NCI-H2227 treated with DMSO at 0.1 percent for 48 hours (cell line): ENCODE measurements around the gene OR4D9.

Experiments used
- DNase-seq: peaks from one replicate; lab custom pipeline; 2025; lab: John Stamatoyannopoulos, UW

Gene OR4D9

DNA sequence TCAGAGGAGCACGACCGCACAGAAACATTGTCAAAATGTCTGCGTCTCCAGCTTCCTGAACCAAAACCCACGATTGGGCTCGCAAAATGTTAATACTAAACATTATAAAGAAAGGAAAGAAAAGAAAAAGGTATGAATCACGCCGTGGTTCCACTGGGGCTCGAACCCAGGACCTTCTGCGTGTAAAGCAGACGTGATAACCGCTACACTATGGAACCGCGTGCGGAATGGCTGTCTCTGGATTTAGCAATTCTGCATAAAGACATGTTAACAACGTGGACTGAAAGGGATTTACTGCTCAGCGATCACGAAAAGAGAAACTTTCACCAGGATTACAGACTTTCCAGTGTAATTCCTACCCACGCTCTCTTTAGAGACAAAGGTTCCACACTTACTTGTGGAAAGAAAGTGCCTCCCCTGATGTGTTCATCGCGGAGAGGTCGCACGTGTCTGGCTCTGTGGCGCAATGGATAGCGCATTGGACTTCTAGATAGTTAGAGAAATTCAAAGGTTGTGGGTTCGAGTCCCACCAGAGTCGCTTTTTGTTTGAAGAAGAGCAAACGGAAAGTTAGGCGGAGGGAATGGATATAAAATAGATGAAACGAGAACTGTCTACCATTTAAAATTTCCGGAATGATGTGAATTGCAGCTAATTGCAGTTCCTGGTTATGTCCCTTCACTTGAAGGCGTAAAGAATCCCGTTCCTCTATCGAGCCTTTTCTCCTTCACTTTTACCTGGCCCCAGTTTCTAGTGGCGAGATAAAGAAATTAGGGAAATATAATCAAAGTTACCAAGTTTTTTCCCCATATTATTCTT is 39.7 kb downstream of the OR4D9 start:
- peak; percentile 97 for DNase-seq

DNA sequence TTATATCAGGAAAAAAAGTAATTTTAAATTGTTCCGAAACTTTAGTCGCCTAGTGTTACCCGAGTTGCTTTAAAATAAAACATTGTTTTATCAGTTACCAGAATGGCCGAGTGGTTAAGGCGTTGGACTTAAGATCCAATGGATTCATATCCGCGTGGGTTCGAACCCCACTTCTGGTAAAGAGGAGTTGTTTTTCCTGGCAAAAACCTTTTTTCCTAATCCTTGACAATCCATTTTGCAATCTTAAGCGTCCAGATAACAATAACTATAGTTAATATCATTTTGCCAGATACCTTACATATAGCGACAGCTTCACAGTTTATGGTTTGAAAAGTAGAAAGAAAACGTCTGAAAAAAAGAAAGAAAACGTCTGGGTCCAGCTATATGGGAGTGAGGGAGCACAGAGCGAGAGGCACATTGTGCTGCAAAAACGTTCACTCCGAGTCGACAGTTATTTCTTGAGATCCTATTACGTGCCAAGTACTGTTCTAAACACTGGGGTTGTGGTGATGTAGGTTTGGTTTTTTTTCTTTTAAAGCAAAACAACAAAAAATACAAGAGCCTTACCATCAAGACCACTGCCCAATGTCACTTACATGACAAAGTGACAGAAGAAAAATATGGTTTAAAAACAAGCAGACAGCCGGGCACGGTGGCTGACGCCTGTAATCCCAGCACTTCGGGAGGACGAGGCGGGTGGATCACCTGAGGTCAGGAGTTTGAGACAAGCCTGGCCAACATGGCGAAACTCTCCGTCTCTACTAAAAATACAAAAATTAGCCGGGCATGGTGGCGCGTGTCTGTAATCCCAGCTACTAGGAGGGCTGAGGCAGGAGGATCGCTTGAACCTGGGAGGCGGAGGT is 40.6 kb downstream of the OR4D9 start:
- DNase-seq = peak; percentile 59

DNA sequence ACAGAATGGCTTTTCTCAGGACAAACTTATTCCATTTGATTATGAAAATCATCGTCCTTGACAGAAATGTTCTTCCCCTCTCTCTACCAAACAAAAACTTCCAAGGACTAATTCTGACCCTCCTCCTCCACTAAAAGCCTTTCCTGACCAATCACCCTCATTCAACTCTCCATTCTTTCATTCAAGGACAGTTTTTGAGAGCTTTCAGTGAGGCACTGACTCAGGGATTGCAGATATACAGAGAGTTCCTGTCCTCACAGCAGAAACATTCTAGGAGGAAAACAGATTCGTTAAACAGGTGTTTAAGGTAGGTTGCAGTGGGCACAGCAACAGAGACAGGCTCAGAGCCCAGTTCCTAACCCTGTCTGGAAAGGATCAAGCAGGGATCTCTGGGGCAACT is 41.5 kb downstream of the OR4D9 start:
- no peak for DNase-seq

DNA sequence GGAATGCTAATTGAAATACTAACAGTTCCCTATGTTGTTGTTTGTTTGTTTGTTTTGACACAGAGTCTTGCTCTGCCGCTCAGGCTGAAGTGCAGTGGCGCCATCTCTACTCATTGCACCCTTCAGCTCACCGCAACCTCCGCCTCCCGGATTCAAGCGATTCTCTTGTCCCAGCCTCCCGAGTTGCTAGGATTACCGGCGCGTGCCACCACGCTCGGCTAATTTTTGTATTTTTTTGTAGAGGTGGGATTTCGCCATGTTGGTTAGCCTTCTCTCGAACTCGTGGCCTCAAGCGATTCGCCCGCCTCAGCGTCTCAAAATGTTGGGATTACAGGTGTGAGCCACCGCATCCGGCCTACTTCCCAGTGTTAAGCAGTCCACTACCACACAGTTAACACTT is 42.0 kb downstream of the OR4D9 start:
- no peak for DNase-seq

DNA sequence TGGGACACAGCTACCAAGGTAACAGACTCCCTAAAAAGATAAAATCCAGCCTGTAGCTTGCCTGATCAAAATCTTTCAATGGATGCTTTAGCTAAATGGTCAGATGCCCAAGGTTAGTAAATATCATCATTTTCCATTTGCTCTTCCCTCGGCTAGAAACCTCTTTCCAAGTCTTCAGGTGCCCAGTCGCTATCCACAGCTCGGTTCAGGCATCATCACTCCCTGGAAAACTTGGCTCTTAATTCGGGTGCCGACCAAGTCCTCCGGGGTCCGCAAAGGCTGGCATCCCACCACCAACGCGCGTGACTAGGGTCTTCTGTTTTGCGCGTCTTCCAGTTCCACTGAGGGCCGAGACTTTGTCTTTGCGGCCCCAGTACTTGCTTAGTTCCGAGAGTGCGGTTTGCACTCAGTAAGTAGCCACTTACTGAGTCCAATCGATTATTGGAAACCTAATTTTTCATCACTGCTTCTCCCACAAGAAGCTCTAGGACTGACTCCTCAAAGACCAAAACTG is 44.3 kb downstream of the OR4D9 start:
- no peak for DNase-seq

DNA sequence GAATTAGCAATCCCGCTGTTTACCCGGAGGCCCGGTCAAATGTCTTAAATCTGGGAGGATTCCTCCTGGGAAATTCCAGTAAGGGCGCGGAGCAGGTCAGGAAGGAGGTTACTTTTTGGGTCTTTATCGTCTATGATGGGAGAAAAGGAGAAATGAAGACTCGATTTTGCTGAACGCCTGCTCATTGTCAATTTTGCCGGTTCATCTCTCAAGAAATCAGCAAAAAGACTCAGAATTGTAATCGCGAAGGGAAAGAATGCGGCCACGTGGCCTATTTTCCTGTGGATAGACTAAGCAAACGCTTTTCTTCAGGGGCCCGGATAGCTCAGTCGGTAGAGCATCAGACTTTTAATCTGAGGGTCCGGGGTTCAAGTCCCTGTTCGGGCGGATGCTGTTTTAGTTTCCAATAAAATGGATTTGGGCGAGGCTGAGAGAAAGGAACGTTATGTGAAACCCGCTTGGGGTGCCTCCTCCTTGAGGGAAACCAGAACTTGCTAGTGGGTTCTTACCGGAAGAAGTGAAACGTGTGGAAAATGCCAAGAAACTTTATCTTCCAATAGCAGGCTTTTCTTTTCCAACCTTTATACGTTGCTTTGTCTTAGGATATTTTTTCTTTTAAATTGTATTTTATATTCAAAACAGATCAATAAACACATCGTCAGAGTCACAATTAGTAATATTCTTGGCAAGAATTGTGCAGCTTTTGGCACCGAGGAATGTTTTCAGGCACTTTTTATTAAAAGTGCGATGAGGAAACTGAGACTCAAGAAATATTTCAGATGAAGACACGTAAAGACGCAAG is 45.0 kb downstream of the OR4D9 start:
- DNase-seq = peak; percentile 38

DNA sequence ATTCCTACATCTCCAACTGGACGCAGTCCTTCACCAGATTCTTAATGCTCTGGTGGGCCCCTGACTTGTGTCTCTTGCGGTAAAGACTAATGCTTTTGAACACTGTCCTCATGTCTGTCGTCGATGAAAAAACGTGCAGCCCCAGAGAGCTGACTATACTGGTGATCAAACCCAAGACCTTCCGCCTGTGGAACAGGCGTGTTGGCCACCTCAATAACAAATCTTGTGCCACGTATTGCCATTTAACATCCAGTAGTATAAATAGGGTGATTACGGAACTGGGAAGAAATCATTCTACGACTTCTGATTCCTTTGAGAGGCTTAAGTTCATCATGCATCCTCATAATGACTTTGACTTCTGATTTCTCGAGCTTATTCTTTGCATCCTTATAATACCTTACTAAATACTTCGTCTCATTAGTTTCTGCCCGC is 45.6 kb downstream of the OR4D9 start:
- no peak for DNase-seq

DNA sequence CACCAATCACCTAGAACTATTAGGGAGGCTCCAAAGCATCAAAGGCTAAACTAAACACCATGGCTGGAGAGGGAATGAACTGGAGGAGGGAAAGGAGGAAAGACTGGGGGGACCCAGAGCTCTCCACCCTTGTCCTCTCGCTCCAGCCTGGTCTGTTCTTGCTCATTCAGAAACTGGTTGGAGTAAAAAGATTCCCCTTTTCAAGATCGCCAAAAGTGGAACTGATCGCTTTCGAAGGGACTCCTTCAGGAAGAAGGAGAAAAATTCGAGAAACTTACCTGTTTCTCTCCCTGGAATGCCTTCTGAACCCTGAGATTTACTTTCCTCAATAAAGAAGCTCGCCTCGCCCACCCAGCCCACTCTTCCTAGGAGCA is 46.9 kb downstream of the OR4D9 start:
- DNase-seq = no peak

DNA sequence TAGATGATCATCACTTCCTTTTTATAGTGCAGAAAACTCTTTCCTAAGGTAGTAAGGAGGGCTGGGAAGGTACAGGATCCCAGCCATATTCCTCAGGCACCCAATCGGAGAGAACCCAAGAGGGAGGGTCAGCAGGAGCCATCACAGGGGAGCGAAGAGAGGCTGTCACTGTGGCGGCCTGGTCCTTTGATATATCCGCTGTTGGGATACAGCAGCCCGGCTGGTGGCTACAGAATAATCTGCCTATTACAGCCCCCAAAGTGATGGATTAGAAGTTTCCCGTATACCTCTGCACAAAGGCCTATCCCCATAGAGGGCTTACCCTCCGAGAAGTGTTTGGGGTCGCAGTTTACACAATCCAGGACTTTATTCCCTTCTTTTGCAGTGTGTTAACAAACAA is 48.5 kb downstream of the OR4D9 start:
- no peak for DNase-seq

DNA sequence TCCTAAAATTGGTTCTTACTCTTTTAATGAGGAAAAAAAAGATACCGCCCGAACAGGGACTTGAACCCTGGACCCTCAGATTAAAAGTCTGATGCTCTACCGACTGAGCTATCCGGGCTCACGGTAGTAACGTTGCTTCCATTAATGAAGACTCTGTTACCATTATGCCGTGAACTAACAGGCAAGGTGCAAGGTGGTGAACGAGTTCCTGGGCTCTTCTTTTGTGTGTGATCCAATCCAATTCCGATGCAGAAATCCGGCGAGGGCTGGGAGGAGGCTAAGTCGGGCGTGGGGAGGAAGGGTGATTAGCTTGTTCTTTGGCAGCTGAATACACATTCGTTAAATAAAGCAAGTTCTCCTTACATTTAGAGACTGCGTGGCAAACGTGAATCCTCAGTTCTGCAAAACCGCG is 49.0 kb downstream of the OR4D9 start:
- DNase-seq = peak; percentile 77

DNA sequence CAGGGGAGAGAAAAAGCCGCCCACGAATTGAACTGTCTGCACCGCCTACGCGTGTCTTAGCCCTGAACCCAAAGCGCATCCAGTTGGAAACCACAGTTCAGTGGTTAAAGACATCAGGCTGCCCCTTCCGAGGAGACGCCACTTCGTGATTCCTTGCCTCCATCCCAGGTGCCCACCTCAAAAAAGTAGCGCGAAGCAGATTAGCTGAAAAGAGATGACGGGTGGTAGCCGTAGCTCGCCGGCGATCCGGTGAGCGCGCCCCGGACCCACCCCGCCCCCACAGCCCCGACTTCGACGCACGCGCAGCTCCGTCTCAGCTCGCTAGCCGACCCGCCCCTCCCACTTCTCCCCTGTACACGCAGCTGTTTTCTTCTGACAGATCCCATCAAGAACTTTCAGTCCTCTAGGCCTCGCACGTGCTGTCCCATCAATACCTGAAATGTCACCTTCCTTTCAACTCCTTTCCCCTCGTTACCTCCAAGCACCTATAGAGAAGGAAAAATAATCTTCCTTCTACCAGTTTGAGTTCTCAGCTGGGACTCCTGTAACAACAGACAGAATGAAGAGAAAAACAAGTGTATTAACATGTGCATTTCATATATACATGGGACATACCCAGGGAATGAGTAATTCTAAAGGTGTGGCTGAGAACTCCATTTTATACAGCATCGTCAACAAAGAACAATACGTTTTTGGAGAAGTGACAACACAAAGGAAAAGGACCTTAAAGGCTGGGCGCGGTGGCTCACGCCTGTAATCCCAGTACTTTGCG is 49.5 kb downstream of the OR4D9 start:
- DNase-seq = peak; percentile 86

DNA sequence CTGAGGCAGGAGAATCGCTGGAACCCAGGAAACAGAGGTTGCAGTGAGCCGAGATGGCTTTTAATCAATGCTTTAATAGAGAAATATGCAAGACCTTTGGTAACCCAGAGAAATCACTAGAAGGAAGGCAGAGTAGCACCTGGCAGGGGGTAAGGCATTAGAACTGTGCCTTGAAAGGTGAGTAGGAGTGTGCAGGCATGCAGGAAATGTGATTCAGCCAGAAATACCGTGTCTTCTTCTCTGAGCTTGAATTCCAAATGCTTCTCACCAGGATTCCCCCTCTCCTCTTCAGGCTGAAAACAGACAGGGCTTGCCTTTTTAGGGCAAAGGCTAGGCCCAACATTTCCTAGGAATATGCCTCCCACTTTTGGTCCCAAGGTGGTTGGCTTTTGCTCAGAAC is 51.0 kb downstream of the OR4D9 start:
- DNase-seq = no peak
